GM19467 (cell line): ENCODE data around the gene SMCO2.
"Not testable (repeated sequence)": the region's sequence is repeated elsewhere in the genome, so short reads cannot be mapped to it uniquely, and the experiment has no call there.

ENCODE experiments used
- ATAC-seq: cut with Tn5 transposase; IDR thresholded peaks from one replicate; pipeline ENCODE4 v1.9.1; 2021; ENCODE audit warnings: mild to moderate bottlenecking, moderate library complexity; ENCODE audit not compliant: unreplicated experiment

The SMCO2 gene

GRCh38 chr12:27523642-27524493 is 77.3 kb downstream of the SMCO2 start, which contains the start of gene PPFIBP1:
PPFIBP1 (plus strand) TSS chr12:27524206; CDS start chr12:27633397, 109,191 bp downstream.
- peak; percentile 93 for ATAC-seq

DNA sequence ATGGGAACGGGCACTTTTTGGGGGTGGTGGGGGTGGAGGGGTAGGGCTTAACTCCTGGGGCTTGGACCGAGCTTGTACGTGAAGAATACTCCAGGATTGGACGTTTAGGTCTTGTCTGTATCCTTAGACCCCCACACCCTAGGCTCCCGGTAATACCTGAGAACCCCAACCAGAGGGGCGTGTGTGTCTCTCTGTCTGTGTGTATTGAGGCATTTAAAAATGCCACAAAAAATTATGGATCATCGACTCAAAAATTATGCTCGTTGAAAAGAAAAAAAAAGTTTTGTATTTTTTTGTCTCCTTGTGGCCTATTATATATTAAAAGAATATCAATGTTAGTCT is 77.9 kb downstream of the SMCO2 start:
- ATAC-seq = no peak

DNA sequence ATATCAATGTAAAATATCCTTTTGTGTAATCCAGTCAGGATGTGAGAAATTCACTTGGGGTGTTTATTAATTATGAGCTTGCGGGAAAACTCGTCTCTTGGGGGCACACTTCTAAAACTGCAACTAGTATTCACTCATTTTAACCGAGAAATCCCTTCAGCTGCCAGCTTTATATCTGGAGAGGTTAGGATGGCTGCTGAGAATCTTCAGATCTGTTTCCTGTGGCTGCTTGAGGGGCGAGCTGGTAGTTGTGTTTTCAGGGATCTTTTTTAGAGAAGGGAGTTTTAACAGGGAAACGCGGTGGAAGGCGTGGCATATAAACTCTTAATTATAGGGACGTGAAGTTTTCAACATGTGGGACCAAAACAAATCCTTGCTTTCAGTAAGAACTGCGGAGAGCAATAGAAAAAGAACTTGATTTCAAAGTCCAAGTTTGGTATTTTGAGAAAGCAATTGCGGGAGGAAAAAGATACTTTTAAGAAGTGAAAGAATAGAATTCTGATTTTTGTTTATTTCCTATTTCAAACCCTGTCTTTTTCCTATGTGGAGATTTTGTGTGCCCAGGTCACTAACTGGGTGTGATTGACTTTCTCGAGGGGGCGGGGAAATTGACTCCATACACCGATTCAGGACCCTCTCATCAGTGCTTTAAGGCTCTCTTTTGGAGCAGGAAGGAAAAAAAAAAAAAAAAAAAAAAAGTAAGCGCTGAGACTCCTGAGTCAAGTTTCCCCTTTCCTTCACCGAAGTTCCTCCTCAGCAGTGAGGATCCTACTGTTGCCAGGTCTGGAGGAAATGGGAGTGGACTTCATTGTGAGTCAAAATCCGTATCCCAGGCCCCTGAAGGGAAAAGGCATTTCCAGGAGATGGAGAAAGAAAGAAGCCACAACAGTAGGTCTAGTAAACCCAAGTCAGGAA is 78.6 kb downstream of the SMCO2 start:
- ATAC-seq = no peak

DNA sequence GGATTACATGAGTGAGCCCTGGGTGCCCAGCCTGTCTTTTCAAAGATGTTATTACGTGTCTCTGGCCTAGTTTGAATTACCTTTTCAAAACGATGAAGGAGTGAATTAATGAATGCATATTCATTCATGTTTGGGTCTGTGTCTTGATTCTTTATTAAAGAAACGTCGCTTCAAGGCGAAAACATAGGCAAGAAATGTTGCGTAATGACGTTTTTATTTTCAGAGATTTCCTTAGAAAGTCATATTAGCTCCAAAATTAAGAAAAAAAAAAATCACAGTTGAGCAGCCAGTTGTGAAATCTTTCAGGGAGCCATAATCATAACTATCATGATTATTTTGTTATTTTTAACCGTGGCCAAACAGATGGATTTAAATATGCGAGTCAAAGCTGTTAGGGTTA is 81.0 kb downstream of the SMCO2 start:
- no peak for ATAC-seq

- no peak for ATAC-seq
Observed at GRCh38 chr12:27528788-27529187, 82.3 kb downstream of the SMCO2 start.

- no peak for ATAC-seq
Observed at GRCh38 chr12:27530157-27530922, 83.8 kb downstream of the SMCO2 start.

DNA sequence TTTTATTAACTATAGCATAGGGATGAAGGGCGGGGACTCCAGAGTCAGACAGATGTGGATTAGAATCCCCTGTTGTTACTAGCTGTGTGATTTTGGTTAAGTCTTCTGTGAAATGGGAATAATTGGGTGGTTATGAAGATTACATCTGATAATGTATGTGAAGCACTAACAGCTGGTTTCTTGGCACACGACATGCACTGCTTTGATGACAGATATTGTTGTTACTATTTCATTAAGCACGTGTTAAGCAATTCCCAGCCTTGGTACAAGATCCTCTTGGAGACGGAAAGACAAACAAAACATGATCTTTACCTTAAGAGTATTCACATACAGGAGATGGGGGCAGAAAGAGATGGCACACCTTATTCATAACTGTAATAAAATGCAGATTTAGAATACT is 85.4 kb downstream of the SMCO2 start:
- no peak for ATAC-seq

GRCh38 chr12:27534060-27534764 is 87.7 kb downstream of the SMCO2 start:
- no peak for ATAC-seq

DNA sequence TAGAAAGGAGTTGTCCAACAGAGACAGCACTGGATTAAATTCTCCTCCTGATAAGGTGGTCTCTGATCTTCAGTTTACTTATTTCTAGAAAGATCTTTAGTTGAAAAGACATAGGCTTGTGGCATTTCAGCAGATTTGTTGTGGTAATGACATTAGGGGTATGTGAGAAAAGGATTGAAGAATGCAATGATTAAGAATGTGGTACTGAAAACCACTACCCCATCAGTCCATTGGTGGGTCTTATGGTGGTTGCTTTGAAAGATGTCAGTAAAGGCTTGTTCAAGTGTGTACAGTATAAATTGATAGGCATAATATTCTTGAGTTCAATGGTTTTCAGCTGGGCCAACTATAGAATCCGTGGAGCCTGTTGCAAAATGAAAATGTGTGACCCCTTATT is 88.2 kb downstream of the SMCO2 start:
- ATAC-seq = no peak

DNA sequence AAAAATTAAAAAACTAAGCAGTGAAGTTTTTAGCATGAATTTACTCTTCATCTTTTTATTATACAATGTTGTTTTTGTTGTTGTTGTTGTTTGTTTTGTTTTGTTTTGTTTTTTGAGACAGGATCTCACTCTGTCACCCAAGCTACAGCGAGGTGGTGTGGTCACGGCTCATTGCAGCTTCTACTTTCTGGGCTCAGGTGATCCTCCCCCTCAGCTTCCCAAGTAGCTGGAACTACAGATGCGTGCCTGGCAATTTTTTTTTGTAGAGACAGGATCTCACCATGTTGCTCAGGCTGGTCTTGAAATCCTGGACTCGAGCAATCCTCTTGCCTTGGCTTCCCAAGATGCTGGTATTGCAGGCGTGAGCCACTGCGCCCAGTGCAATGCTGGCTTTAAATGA is 88.8 kb downstream of the SMCO2 start:
- ATAC-seq = no peak

DNA sequence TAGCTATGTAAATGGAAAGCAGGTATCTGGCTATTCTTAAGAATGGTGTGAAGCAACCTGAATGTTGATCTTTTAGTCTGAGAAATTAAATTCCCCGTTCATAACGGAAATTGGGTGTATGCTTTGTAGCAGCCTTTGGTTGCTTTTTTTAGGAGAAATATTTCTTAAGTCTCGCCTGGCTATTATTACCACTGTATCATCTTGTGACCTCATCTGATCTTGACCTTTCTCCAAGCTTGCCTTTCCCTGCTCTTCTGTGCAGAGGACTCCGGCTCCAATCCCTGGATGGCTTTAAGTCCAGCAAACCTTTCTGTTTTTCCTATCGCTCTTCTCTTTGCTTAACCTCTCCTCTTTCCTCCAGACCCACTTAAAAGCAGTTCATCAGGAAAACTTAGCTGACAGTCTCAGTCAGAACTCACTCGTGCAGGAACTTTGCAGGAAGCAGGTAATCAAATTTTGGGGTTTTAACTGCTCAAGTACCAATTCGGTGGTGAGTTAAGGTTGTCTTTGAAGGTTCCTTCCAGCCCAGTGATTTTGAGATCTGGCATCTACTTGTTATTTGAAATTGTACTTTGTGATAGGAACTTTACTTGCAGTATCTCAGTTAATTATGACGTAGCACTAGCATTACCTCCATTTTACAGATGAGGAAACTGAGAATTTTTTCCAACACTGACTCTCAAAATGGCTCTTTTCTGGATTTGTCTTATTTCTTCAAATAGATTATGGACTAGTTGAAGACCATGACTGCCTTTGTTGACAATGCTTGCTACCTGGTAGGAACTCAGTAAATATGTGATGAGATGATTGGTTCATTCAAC is 91.5 kb downstream of the SMCO2 start:
- ATAC-seq = no peak

GRCh38 chr12:27539191-27539631 is 92.7 kb downstream of the SMCO2 start:
- ATAC-seq = no peak

GRCh38 chr12:27541031-27541719 is 94.6 kb downstream of the SMCO2 start:
- no peak for ATAC-seq

GRCh38 chr12:27542628-27543027 is 96.1 kb downstream of the SMCO2 start:
- ATAC-seq = no peak

- not testable (repeated sequence) for ATAC-seq
Observed at GRCh38 chr12:27544858-27545257, 98.3 kb downstream of the SMCO2 start.

GRCh38 chr12:27545665-27546064 is 99.1 kb downstream of the SMCO2 start:
- no peak for ATAC-seq

DNA sequence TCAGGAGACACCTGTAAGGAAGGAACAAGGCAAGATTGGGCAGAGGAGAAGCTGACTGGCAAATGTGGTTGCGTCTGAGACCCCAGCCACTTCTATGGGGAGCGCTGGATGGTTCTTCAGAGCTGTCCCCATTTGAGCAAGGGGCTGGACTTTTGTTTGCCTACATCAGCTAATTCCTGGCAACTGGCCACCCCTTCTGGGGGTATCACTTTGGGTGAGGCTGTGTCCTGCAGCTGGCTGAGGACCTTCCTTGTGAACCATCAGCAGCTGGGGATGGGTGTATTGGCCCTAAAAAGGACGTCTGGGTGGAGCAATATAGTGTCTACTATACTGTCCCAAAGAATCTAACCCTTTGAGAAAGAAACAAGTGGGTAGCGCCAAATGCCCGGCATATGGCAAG is 101.1 kb downstream of the SMCO2 start:
- no peak for ATAC-seq

GRCh38 chr12:27548301-27549199 is 102.0 kb downstream of the SMCO2 start:
- ATAC-seq = no peak
